Astrocyte (in vitro differentiated cells and primary cell): ENCODE data around the gene FNDC5. TPM values are rescaled to one million over a fixed set of nuclear protein-coding genes. Genes with fewer than 3 reads are reported as not detected.

Source experiments
- DNase-seq: peaks from one replicate; pipeline ENCODE4 v3.0.0-alpha.2; 2010; ENCODE audit warnings: low read depth
- FAIRE-seq: peaks from 2 replicates; lab custom pipeline; 2011; peaks lifted over from hg19 to GRCh38; lab: Jason Lieb, UNC
- H2AFZ ChIP-seq: 2 replicates; pipeline ENCODE4 v1.6.0; 2012; ENCODE audit warnings: low read depth, low read length, inconsistent platforms
- H3K27ac ChIP-seq: 2 replicates; pipeline ENCODE4 v1.5.1; 2011; ENCODE audit warnings: low read depth, low read length, inconsistent platforms
- H3K27me3 ChIP-seq: 2 replicates; pipeline ENCODE4 v1.6.0; 2011; ENCODE audit warnings: low read length, inconsistent platforms; ENCODE audit not compliant: insufficient read depth
- H3K36me3 ChIP-seq: 2 replicates; pipeline ENCODE4 v1.5.1; 2011; ENCODE audit warnings: low read length, inconsistent platforms; ENCODE audit not compliant: insufficient read depth
- H3K4me1 ChIP-seq: 2 replicates; pipeline ENCODE4 v1.5.1; 2011; ENCODE audit warnings: low read length, inconsistent platforms; ENCODE audit not compliant: insufficient read depth
- H3K4me2 ChIP-seq: 2 replicates; pipeline ENCODE4 v1.6.0; 2012; ENCODE audit warnings: low read length, inconsistent platforms
- H3K4me3 ChIP-seq: 2 replicates; pipeline ENCODE4 v1.5.1; 2011; ENCODE audit warnings: low read depth, mild to moderate bottlenecking, low read length, inconsistent platforms; ENCODE audit not compliant: insufficient read depth
- H3K79me2 ChIP-seq: 2 replicates; pipeline ENCODE4 v1.6.0; 2012; ENCODE audit warnings: mild to moderate bottlenecking, low read length, inconsistent platforms; ENCODE audit not compliant: insufficient read depth
- H3K9ac ChIP-seq: 2 replicates; pipeline ENCODE4 v1.6.0; 2012; ENCODE audit warnings: mild to moderate bottlenecking, low read length, inconsistent platforms
- H3K9me3 ChIP-seq: 2 replicates; pipeline ENCODE4 v1.5.1; 2012; ENCODE audit warnings: low read depth, mild to moderate bottlenecking, low read length, inconsistent platforms; ENCODE audit not compliant: insufficient read depth
- H4K20me1 ChIP-seq: 2 replicates; pipeline ENCODE4 v1.6.0; 2012; ENCODE audit warnings: low read length, inconsistent platforms; ENCODE audit not compliant: insufficient read depth
- H3K27ac Mint-ChIP-seq: one replicate; pipeline ENCODE4 v1.8.0; 2021; ENCODE audit warnings: mild to moderate bottlenecking, mixed read lengths; ENCODE audit not compliant: unreplicated experiment
- H3K27me3 Mint-ChIP-seq: one replicate; pipeline ENCODE4 v1.8.0; 2021; ENCODE audit warnings: low read depth, mixed read lengths; ENCODE audit not compliant: unreplicated experiment
- H3K36me3 Mint-ChIP-seq: one replicate; pipeline ENCODE4 v1.8.0; 2021; ENCODE audit warnings: low read depth, mixed read lengths; ENCODE audit not compliant: unreplicated experiment
- H3K4me1 Mint-ChIP-seq: one replicate; pipeline ENCODE4 v1.8.0; 2021; ENCODE audit warnings: low read depth, mixed read lengths; ENCODE audit not compliant: unreplicated experiment
- H3K4me3 Mint-ChIP-seq: one replicate; pipeline ENCODE4 v1.8.0; 2021; ENCODE audit warnings: mild to moderate bottlenecking, moderate library complexity, mixed read lengths; ENCODE audit not compliant: unreplicated experiment
- H3K9me3 Mint-ChIP-seq: one replicate; pipeline ENCODE4 v1.8.0; 2021; ENCODE audit warnings: mild to moderate bottlenecking, mixed read lengths; ENCODE audit not compliant: unreplicated experiment
- CTCF ChIP-seq: IDR thresholded peaks from 2 replicates; pipeline ENCODE4 v1.5.1; 2011; ENCODE audit warnings: low read depth, mild to moderate bottlenecking, inconsistent platforms, low read length, moderate library complexity; ENCODE audit not compliant: insufficient read depth
- EZH2 ChIP-seq: IDR thresholded peaks from 2 replicates; pipeline ENCODE4 v1.6.1; 2012; ENCODE audit warnings: mild to moderate bottlenecking, low read length, inconsistent platforms; ENCODE audit not compliant: insufficient read depth
- total RNA-seq: library from RNA; stranded (reverse); gene quantifications from 2 replicates; pipeline ENCODE4 v1.2.1, GENCODE V29; 2021

FNDC5 gene
- total RNA-seq, 1 donor from 2014 or later = 0.39 TPM

- DNase-seq (no peak), FAIRE-seq (no peak)
- no peaks in the 10 kb centered on the region for H3K36me3 ChIP-seq
- H3K4me3 Mint-ChIP-seq = no peak overlapping the region
- H2AFZ ChIP-seq = no peak overlapping the region
- H3K4me2 ChIP-seq = no peak overlapping the region
- peaks cover 54% of the 10 kb centered on the region for H3K27me3 Mint-ChIP-seq
- no peak overlapping the region for H3K4me3 ChIP-seq
- H3K27me3 ChIP-seq = peaks cover 26% of the 10 kb centered on the region
- no peaks in the 10 kb centered on the region for H3K79me2 ChIP-seq
- H3K36me3 Mint-ChIP-seq = no peaks in the 10 kb centered on the region
- H3K27ac Mint-ChIP-seq = no peak overlapping the region
- no peak for TF ChIP-seq CTCF
- no peak for TF ChIP-seq EZH2
- H3K4me1 Mint-ChIP-seq = peaks cover 2% of the 10 kb centered on the region
- no peaks in the 10 kb centered on the region for H3K9me3 ChIP-seq
- H3K9ac ChIP-seq = no peak overlapping the region
- H3K27ac ChIP-seq = no peak overlapping the region
- peaks cover 5% of the 10 kb centered on the region for H3K9me3 Mint-ChIP-seq
- H3K4me1 ChIP-seq = no peaks in the 10 kb centered on the region
- H4K20me1 ChIP-seq = no peaks in the 10 kb centered on the region
These were observed 14.0 kb upstream of the FNDC5 start for GRCh38 chr1:32884726-32885125.

DNA sequence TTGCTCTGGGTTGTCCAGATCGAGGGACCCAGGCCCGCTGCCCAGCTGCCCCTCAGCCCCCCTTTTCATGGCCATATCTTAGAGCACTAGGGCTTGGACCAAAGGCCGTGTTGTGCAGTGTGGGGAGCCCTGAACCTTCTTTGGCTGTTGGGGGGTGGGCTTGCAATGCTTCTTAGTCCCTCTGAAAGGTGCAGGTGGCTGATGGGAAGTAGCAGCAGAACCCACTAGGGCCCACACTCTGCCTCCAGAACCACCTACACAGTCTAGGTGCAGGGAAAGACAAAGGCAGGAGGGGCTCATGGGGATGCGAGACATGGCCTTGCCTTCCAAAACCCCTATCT lies 13.3 kb upstream of the FNDC5 start:
- no peak for DNase-seq
- Mint-ChIP-seq H3K27me3 (peaks cover 46% of the 10 kb centered on the region), H3K4me1 (peaks cover 2% of the 10 kb centered on the region), H3K27ac (no peak overlapping the region), H3K4me3 (no peak overlapping the region), H3K36me3 (no peaks in the 10 kb centered on the region), H3K9me3 (peaks cover 5% of the 10 kb centered on the region)
- Histone ChIP-seq H3K4me1 (no peaks in the 10 kb centered on the region), H3K4me3 (no peak overlapping the region), H3K79me2 (no peaks in the 10 kb centered on the region), H3K27ac (no peak overlapping the region), H3K9me3 (no peaks in the 10 kb centered on the region), H4K20me1 (no peaks in the 10 kb centered on the region), H3K4me2 (no peak overlapping the region), H2AFZ (no peak overlapping the region), H3K27me3 (peaks cover 25% of the 10 kb centered on the region), H3K36me3 (no peaks in the 10 kb centered on the region), H3K9ac (no peak overlapping the region)
- no peak for TF ChIP-seq EZH2
- TF ChIP-seq CTCF = no peak
- no peak for FAIRE-seq

DNA sequence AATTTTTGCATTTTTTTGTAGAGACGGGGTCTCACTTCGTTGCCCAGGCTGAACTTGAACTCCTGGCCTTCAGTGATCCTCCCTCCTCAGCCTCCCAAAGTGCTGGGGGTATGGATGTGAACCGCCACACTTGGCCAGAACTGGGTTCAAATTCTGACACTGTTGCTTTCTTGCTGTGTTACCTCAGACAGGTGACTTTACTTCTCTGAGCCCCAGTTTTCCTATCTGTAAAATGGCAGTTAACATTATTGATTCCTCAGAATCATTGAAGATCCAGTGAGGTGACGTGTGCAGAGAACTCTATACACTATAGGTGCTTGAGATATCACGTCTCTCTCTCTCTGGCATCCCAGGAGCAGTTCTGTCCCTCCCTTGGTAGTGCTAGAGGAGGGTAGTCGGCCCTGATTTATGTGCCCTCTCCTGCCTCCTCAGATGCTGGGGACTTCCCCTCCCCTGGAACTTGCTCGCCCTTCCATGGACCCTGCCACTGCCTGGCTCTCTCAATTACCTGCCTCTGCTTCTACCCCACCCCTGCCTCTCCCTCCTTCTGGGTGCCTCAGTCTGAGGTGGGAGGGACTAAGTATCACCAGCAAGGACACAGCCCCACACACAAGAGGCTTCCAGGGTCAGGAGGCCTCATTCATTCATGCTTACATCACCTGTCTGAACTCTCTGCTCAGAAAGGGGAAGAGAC lies 12.8 kb upstream of the FNDC5 start:
- Mint-ChIP-seq H3K9me3 (peaks cover 5% of the 10 kb centered on the region), H3K4me1 (peaks cover 2% of the 10 kb centered on the region), H3K36me3 (no peaks in the 10 kb centered on the region), H3K27ac (no peak overlapping the region), H3K27me3 (peaks cover 41% of the 10 kb centered on the region), H3K4me3 (no peak overlapping the region)
- Histone ChIP-seq H3K36me3 (no peaks in the 10 kb centered on the region), H2AFZ (no peak overlapping the region), H3K9ac (no peak overlapping the region), H3K9me3 (no peaks in the 10 kb centered on the region), H3K27ac (no peak overlapping the region), H3K79me2 (no peaks in the 10 kb centered on the region), H3K4me3 (no peak overlapping the region), H3K4me2 (no peak overlapping the region), H3K27me3 (peaks cover 25% of the 10 kb centered on the region), H4K20me1 (no peaks in the 10 kb centered on the region), H3K4me1 (no peaks in the 10 kb centered on the region)
- DNase-seq = no peak
- TF ChIP-seq CTCF (no peak), EZH2 (no peak)
- no peak for FAIRE-seq
